ENCODE results near the gene ENC1. TPM values are rescaled to one million over a fixed set of nuclear protein-coding genes. Genes with fewer than 3 reads are reported as not detected.

Gene ENC1
- total and polyA plus RNA-seq, 10 of the 15 experiments (the other 5 are each of a cell fraction or from before 2014, with no cell fraction given), result 8.2 to 55.5 (median 32.1) TPM

DNA sequence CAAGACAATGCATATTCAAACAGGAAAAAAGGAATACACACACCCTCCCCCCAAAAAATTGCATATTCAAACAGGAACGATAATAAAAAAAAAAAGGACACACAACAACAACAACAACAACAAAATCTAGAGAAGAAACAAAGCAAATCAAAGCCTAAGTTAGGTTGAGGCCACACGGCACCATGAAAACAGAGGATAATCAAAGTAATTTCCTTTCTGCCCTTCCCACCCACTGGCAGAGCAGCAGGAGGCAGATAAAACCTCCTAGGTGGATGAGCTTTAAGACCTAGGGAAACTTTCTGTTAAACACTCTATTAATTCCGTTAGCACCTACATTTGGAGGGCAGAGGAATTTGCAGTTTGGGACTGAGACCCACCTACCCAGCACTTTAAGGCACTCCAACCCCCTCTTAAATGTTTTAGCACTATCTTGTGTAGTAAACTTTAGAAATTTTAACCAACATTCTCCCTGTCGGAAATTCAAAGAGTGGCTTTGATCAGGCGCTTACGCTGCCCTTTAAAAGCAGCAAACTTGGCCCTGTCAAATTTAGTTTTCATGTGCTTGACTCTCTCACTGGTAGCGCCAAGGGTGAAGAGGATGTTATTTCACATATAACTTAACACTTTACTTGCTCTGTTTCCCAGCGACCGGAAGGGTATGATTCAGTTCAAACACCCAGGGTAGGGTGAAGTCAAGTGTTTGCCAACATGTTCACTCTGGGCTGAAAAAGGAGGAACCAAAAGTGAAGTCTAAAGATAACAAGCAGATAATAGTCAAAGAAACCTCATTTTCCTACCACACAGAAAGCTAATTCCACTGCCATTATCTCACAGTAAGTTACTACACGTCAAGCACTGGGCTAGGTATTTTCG is 9.2 kb downstream of the ENC1 start (continued):
- no peak for TF ChIP-seq POLR2A (IDR thresholded peaks at IDR 0.05; ENCODE audit: low read depth, low read length)
- TF ChIP-seq SRF (IDR thresholded peaks at IDR 0.05; ENCODE audit: low read depth in 2 of 2, low read length in 2 of 2), result no peak
- no peak for TF ChIP-seq CEBPB (IDR thresholded peaks at IDR 0.05; ENCODE audit: borderline replicate concordance in 1 of 2, low read depth in 2 of 2, low read length in 2 of 2)
- peak; percentile 92 for TF ChIP-seq RUNX3 (IDR thresholded peaks at IDR 0.05; ENCODE audit: low read length)
- TF ChIP-seq RELA (IDR thresholded peaks at IDR 0.05; ENCODE audit: borderline replicate concordance, partially characterized antibody), result no peak

DNA sequence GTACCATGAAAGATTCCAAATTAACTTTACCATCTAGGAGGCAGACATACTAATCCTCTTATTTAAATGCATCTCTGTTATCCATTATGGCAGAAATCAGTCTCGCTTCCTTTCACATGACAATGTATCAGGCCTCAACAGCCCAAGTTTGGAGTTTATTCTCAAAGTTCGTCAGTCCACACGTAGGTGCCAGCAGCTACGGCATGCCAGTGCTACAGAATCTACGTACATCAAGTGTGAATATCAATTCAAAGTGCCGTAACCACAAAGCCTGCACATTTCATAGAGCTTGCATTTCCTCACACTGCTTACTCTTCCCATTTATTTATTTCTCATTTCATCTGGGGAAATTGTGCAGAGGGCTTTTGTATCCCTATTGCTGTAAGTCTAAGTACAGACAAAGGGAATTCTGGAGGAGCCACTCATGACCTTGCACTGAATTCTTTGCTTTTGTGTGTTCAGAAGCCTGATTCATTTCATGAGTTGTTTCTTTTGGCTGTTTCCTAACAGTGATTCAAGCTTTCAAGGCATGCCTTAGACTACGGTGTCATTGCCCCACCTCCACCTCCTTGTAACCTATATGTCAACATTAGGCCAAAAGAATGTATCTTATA is 10.0 kb downstream of the ENC1 start:
- H3K79me2 ChIP-seq (ENCODE audit: control insufficient read depth, insufficient read depth, low read length), result peaks cover 16% of the 10 kb centered on the region
- POLR2A ChIA-PET, result no interaction called here
- ATAC-seq (no peak), DNase-seq (ENCODE audit: low read depth, low spot score) (no peak), FAIRE-seq (no peak)
- no peak overlapping the region for H3K27ac ChIP-seq (ENCODE audit: control insufficient read depth, insufficient read depth)
- H3K27me3 ChIP-seq (replicated peaks in 1 of 2; ENCODE audit: control insufficient read depth in 2 of 2, insufficient read depth in 2 of 2, low read length in 1 of 2), result no peaks in the 10 kb centered on the region
- H3K9ac ChIP-seq (ENCODE audit: control insufficient read depth, insufficient read depth, low read length), result no peak overlapping the region
- intact Hi-C loops (cut with micrococcal nuclease; ENCODE audit: unreplicated experiment), result loop anchor here (1.0 to 10.0 kb wide), 4 partner anchors 10 to 946 kb away; partner anchors contain the start of gene ENC1
- RAD21 ChIA-PET (ENCODE audit: unreplicated experiment), result interaction anchor here (0.6 to 5.2 kb wide), 6 partner anchors 9 to 140 kb away, joined by 3 to 34 read pairs (median 4); partner anchors contain the start of gene ENC1
- H2AFZ ChIP-seq (ENCODE audit: control insufficient read depth, low read depth, low read length), result no peak overlapping the region
- H3K36me3 ChIP-seq (ENCODE audit: control insufficient read depth in 2 of 2, insufficient read depth in 2 of 2, low read length in 1 of 2), result peaks cover 10 to 14% of the 10 kb centered on the region in 2 experiments
- no peak overlapping the region for H3K4me3 ChIP-seq
- CTCF ChIA-PET, result interaction anchor here (1.2 to 6.0 kb wide), 2 partner anchors 9 to 11 kb away, joined by 3 to 38 read pairs; partner anchors contain the start of gene ENC1
- SMC1A ChIA-PET (ENCODE audit: uncharacterized antibody, unreplicated experiment), result interaction anchor here (1.3 to 5.9 kb wide), 7 partner anchors 9 to 233 kb away, joined by 3 to 51 read pairs (median 9); partner anchors contain the start of gene ENC1
- TF ChIP-seq SRF (IDR thresholded peaks at IDR 0.05; ENCODE audit: low read depth in 2 of 2, low read length in 2 of 2) (no peak), BRCA1 (IDR thresholded peaks at IDR 0.05; ENCODE audit: low read depth, low read length) (no peak), NFYA (IDR thresholded peaks at IDR 0.05; ENCODE audit: borderline replicate concordance, low read depth, low read length) (no peak), JUNB (IDR thresholded peaks at IDR 0.05) (peak; percentile 40), IRF4 (IDR thresholded peaks at IDR 0.05; ENCODE audit: low read depth, low read length) (0 out of 2 replicates have a peak, but pooled peaks have one; percentile 47)
- no peaks in the 10 kb centered on the region for H3K9me3 ChIP-seq (replicated peaks; ENCODE audit: control insufficient read depth, insufficient read depth, low read length)
- H4K20me1 ChIP-seq (ENCODE audit: control insufficient read depth, insufficient read depth), result no peaks in the 10 kb centered on the region
- peak overlapping the region; percentile 25; the same call in 1 of the 2 replicates for H3K4me2 ChIP-seq (ENCODE audit: control insufficient read depth, insufficient read depth)
- 89% methylated on average over 7 of the region's 7 CpGs for WGBS (ENCODE audit: insufficient coverage, insufficient replicate concordance, low lambda C conversion rate, missing lambda C conversion rate)
- in situ Hi-C loops (cut with MboI), result no loop called here
- H3K4me1 ChIP-seq (ENCODE audit: control insufficient read depth, insufficient read depth, low read length), result peaks cover 30% of the 10 kb centered on the region
- no TSS peak for BruUV-seq (replicated peaks)

Data from GM12878 (cell line).